NCI-H524 (cell line): ENCODE data around the gene GNB5.
"Not testable (repeated sequence)": the region's sequence is repeated elsewhere in the genome, so short reads cannot be mapped to it uniquely, and the experiment has no call there.

Experiments used
- DNase-seq, 2 experiments: peaks; one replicate each; lab custom pipeline; 2025; lab: John Stamatoyannopoulos, UW

Gene GNB5

GRCh38 chr15:52093539-52094510 is 97.4 kb downstream of the GNB5 start:
- peak; percentile 10 to 65 for DNase-seq

GRCh38 chr15:52093167-52093538 is 98.0 kb downstream of the GNB5 start:
- DNase-seq, result no peak

DNA sequence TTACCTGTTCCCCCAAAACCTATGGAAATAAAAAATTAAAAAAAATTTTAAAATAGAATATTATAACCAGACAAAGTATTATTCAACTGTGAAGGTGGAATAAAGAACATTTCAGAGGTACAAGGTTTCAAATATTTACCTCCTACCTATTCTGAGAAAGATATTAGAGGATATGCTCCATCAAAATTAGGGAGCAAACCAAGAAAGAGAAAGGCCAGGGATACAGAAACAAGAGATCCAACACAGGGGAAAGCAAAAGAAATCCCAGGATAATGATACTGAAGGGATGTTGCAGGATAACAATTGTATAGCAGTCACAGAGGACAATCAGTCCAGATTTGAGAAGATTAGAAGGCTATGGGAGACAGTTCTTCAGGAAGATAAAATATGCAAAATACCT is 101.0 kb downstream of the GNB5 start:
- DNase-seq, result no peak

DNA sequence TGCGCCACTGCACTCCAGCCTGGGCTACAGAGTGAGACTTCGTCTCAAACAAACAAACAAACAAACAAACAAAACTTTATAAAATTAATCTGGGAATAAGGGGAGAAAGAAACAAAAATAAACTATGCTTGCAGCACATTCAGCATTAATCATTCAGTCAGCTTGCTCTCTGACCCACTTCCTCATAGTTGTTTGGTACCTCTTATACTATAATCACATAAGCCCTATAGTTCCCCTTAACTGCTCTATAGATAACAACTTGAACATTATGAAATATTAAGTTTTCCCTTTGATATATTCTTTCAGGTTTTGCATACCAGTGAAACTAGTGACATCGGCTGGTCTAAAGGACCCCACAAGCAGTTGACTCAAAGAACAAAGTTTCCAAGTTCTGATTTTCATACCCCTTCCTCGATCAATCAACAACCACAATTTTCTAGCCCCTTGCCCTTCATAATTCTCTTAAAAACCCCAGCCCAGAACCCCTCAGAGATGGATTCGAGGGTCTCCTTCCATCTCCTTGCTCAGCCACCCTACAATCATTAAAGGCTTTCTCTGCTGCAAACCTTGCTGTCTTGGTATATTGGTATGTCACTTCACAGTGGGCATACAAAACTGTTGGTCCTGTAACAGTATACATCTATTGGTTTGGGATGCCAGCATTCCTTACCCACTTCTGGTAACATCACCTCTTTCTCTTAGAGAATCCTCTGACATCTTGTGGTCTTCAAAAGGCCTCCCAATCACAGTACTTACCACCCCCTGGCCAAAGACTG is 105.0 kb downstream of the GNB5 start:
- no peak for DNase-seq

GRCh38 chr15:52085299-52085698 is 105.9 kb downstream of the GNB5 start:
- no peak for DNase-seq

DNA sequence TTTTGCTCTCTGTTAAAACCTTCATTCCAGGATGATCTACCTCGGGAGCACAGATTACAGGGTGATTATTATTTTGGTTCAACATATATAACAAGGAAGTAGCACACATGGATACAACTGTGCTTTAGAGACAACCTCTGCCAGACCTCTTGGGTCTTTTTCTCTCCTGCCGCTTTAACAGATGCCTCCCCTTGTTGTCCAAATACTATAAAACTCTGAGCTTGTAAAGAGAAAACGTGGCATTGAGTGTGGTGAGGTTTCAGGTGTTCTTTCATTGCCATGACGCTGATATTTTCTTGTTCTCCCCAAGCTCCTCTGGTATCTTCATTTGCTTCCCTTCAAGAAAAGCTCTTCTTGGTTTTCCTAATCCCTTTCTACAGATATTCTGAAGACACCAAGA is 107.6 kb downstream of the GNB5 start:
- DNase-seq, result no peak

- not testable (repeated sequence) for DNase-seq
Observed at GRCh38 chr15:52083037-52083359, 108.2 kb downstream of the GNB5 start.

DNA sequence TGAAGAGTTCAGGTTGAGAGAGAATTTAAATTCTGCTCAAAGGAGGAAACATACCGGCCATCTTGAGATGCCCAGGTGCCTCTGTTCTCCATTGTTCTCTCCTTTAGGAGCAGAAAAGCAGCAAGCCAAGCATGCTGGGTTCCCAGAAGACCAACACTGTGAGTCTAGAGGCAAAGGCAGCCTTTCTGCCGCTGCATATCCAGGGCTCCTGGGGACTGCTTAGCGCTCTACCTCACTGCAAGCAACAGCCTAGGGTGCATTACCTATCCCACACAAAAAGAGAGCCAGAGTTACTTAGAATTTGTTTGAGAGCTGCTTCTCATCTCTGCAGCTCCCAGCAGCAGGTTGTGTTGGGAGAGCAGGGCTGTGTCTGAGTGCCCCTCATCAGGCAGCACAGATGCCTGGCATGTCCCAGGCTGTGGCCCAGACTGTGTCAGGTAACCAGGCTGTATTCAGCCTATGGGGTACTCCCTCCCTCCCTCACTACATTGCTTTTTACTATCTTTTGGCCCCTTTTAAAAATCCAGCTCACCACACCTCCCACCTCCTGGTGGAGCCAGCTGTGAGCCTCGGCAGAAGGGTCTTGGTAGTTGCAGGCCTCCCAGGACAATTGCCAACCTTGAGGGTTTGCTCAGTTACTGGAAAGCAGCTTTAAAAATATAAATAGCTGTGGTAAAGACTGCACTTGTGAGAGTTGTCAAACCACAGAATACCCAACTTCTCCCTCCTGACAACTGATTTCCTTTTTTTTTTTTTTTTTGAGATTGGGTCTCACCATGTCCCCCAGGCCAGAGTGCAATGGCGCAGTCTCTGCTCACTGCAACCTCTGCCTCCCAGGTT is 108.8 kb downstream of the GNB5 start:
- DNase-seq, result no peak

DNA sequence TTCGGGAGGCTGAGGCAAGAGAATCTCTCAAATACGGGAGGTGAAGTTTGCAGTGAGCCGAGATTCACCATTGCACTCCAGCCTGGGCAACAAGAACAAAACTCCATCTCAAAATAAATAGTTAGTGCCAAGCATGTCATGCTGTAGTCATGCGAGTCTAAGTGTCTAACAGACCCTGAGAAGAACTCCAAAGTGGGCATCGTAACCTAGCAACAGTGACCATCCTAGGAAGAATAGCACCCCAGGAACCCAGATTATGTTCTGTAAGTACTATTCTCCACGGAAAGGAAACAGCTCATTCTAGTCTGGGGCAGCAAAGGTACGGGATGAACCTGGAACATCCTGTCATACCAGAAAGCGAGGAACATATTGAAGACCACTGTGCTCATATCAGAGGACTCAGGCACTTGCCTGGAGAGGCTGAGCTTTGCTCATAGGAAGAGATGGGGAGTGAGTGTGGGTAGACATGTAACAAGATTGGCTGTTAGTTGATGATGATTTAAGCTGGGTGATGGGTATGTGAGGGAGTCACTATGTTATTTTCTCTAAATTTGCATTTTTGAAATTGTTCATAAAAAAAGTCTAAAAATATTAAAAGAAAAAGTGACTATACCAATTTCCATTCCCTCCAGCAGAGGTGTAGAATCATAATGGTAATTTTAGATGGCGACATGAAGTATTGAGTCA is 110.3 kb downstream of the GNB5 start:
- DNase-seq, result no peak

- peak in 1 of 2 experiments; percentile 38 for DNase-seq
Observed at GRCh38 chr15:52080031-52080430, 111.2 kb downstream of the GNB5 start.

- peak; percentile 36 to 68 for DNase-seq
Observed at GRCh38 chr15:52078876-52079700, 112.1 kb downstream of the GNB5 start.

- no peak for DNase-seq
Observed at GRCh38 chr15:52078197-52078875, 112.9 kb downstream of the GNB5 start.

- DNase-seq, result no peak
Observed at GRCh38 chr15:52076889-52077781, 114.1 kb downstream of the GNB5 start.

GRCh38 chr15:52071570-52071969 is 119.6 kb downstream of the GNB5 start:
- DNase-seq, result no peak

DNA sequence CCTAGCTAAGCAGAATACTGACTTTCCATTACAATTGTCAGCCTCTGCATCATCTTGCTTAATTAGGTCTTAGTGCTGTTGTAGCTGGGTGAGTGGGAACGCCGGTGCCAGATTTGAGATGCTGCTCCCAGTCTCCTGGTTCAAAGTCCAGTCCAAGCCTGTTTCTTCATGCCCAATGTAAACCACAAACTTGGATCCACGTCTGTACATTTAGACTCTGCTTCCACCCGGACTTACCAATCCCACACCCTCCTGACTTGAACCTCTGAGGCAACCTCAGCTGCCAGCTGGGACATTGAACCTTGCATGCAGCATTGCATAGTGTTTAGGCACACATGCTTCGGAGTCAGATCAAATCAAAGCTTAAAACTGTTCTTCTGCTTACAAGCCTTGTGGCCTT is 121.6 kb downstream of the GNB5 start:
- no peak for DNase-seq

DNA sequence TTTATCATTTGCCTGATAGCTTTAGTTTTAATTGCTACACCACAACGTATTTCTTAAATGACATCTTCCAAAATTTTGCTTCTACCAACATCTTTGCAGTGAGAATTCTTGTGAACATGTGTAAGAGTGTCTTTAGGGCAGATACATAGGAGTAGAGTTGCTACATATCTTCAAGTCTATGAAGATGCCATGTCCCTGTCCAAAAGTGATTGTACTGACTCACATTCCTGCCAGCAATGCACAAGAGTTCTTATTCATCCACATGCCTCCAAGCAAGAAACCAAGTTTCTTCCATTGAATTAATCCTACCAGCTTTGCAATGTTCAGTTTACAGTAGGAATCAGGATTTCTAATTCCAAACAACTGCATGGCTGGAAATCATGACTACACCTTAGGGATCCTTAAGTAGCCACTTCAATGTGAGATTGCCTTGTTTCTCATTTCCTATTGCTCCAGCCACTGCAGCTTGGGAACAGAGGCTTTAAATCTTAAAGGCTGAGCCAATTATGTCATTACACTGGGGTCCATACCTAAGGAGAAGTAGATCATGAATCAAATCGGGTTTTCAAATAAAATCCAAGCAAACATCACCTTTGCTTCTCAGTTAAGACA is 123.1 kb downstream of the GNB5 start:
- DNase-seq, result no peak

DNA sequence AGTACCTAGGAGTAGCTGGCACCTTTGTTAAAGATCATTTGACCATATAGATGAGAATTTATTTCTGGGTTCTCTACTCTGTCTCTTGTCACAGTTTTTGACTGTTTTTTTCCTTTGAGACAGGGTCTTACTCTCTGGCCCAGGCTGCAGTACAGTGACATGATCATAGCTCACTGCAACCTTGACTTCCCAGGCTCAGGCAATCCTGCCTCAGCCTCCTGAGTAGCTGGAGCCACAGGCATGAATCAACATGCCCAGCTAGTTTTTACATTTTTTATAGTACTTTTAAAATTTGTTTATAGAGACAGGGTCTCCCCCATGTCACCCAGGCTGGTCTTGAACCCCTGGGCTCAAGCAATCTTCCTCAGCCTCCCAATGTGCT is 123.7 kb downstream of the GNB5 start:
- DNase-seq, result no peak

GRCh38 chr15:52066842-52067544 is 124.2 kb downstream of the GNB5 start:
- no peak for DNase-seq
